HG03097 (cell line): ENCODE data around the gene ZNHIT2.
"Not testable (repeated sequence)": the region's sequence is repeated elsewhere in the genome, so short reads cannot be mapped to it uniquely, and the experiment has no call there.

Source experiments
- ATAC-seq: cut with Tn5 transposase; IDR thresholded peaks from one replicate; pipeline ENCODE4 v1.9.1; 2021; ENCODE audit not compliant: unreplicated experiment, low FRiP score

The ZNHIT2 gene

GRCh38 chr11:65117206-65118096 is at the start of gene ZNHIT2:
TSS of gene ZNHIT2 (minus strand) at chr11:65117701. CDS start at chr11:65117653, 48 bp downstream.
- peak; percentile 56 for ATAC-seq

- ATAC-seq, result no peak
These were observed 49.4 kb upstream of the ZNHIT2 start for GRCh38 chr11:65166893-65167292.

DNA sequence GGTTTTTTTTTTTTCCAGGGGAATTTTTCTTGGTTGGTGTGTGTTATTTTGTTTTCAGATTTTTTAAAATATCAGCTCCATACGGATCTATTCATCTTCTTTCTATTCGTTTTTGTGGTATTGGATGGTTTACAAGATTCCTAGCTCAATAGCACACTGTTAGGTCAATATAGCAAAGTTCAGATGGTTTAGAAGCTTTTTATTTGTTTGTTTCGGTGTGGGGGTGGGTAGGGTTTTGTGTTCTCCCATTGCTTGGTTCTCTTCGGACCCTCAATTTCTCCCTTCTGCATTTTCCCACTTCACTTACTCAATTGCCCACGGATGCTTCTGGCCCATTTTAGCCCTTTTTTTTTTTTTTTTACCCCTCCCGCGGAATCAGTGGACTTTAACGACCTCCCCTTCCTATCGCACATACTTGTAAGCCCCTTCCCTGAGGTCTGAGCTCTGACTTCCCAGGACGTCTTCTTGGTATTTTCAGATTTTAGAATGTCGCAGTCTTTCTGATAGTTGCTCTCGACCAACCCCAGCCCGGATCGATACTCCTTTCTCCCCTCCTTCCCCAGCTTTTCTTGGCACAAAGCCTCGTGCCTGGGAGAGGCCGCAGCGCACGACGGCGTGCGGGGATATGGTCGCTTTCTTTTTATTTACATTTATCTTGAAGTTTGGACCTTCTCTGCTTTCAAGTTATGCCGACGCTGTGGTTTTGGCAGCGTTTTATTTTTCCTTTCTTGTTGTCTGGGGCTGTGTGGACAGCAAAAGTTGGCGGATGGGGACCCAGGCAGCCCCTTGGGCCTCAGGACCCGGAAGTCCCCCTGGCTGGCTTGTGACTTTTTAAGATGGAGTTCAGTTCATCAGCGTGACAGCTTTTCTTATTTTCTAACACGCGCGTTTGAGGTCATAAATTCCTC is 48.2 kb upstream of the ZNHIT2 start:
- ATAC-seq, result no peak

DNA sequence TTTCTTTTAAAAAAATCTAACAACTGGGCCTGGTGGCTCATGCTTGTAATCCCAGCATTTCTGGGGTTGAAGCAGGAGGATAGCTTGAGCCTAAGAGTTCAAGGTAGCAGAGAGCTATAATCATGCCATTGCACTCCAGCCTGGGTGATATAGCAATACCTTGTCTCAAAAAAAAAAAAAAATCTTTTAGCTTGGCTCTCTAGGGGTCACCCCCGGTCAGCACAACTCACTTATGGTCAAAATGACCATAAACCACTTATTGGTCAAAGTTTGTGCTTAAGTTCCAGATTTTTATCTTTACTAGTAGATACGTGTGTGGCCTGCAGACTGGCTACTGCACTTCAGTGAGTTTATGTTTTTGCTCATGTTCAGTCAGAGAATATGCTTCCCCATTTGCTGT is 46.2 kb upstream of the ZNHIT2 start:
- ATAC-seq, result no peak

GRCh38 chr11:65160643-65161042 is 43.1 kb upstream of the ZNHIT2 start:
- ATAC-seq, result no peak

DNA sequence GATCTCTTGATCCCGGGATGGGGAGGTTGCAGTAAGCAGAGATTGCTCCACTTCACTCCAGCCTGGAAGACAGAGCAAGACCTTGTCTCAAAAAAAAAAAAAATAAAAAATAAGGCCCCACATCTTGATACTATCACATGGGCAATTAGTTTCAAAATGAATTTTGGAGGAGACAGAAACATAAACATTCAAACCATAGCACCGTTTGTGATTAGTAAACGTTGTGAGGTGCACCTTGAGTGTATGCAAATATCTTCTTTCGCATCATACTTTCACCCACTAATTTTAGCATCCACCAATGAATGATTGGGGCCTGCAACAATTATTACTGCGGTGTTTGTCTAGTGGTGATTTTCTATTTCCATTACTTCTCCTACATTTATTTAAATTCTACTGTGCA is 41.5 kb upstream of the ZNHIT2 start:
- ATAC-seq, result no peak

GRCh38 chr11:65157336-65157735 is 39.8 kb upstream of the ZNHIT2 start:
- no peak for ATAC-seq

- no peak for ATAC-seq
These were observed 39.4 kb upstream of the ZNHIT2 start for GRCh38 chr11:65156926-65157325.

GRCh38 chr11:65156256-65156655 is 38.8 kb upstream of the ZNHIT2 start:
- no peak for ATAC-seq

DNA sequence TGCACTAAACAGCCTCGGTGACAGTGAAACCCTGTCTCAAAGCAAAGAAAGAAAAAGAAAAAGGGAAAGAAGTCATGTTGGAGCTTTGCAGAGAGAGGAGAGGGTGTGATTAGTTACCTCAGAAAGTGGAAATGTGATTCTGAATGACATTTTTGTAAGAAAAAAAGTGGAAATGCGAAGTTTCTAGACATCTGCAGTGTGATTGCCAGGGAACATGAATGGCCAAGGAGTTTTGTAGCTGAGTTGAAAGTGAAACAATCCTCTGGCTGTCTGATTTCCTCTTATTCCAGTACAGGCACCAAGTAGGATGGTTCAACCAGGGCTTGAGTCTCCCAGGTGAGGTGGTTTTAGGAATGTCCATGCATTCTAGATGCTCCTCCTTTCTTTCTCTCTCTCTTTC is 34.6 kb upstream of the ZNHIT2 start:
- no peak for ATAC-seq

GRCh38 chr11:65151331-65151899 is 33.9 kb upstream of the ZNHIT2 start:
- ATAC-seq, result no peak

GRCh38 chr11:65150509-65151299 is 33.2 kb upstream of the ZNHIT2 start:
- no peak for ATAC-seq

DNA sequence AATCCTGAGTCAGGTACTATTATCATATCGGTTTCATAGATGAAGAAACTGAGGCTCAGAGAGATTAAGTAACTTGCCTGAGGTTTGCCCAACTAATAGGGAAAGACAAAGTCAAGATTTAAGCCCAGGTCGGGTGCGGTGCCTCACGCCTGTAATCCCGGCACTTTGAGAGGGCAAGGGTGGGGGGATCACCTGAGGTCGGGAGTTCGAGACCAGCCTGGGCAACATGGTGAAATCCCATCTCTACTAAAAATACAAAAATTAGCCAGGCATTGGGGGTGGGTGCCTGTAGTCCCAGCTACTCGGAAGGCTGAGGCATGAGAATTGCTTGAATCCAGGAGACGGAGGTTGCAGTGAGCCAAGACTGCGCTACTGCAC is 32.6 kb upstream of the ZNHIT2 start:
- not testable (repeated sequence) for ATAC-seq

GRCh38 chr11:65148657-65149056 is 31.2 kb upstream of the ZNHIT2 start:
- ATAC-seq, result no peak

DNA sequence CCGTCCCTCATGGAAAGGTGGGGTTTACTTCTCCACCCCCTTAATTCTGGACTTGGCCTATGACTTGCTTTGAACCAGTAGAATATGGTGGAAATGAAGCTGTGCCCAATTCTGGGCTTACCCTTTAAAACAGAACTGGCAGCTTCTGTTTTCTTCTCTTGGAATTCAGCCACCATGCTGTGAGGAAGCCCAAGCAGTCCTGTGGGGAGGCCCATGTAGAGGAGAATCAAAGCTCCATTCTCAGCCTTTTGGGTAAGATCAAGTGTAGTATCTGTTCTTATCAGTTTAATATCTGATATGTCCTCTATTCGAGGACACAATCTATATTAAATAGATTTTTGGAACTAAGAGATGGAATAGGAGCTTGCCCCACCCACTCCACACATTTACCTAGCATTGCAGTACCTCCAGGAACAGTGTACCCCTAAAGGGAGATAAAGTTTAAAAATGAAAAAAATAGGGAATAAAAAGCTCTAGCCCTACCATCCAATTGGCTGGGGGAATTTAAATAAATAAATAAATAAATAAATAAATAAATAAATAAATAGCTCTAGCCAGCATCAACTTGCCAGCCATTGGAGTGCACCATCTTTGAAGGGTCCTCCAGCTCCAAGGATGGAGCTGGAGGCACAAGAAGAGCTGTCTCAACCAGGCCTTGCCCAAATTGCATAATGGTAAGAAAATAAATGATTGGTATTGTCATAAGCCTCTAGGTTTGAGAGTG is 30.0 kb upstream of the ZNHIT2 start:
- ATAC-seq, result no peak

DNA sequence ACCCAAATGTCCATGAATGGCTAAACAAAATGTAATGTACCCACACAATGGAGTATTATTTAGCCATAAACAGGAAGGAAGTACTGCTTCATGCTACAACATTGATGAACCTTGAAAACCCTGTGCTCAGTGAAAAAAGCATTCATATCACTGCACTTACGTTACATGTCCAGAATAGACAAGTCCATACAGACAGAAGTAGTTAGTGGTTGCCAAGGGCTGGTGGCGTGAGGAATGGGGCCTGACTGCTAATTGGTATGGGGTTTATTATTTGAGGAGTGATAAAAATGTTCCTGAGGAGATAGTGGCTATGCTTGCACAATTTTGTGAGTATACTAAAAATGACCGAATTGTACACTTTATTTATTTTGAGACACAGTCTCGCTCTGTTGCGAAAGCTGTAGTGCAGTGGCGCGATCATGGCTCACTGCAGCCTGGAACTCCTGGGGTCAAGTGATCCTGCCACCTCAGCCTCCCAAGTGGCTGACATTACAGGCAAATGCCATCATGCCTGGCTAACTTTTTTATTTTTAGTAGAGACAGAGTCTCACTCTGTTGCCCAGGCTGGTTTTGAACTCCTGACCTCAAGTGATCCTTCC is 24.5 kb upstream of the ZNHIT2 start:
- no peak for ATAC-seq

GRCh38 chr11:65136515-65137096 is 19.1 kb upstream of the ZNHIT2 start:
- ATAC-seq, result no peak

GRCh38 chr11:65135633-65136145 is 18.2 kb upstream of the ZNHIT2 start:
- ATAC-seq, result no peak
